ENCODE data around the gene RGS16.

RGS16 gene

GRCh38 chr1:182568647-182569284 is 35.4 kb downstream of the RGS16 start:
- H3K9me3 Mint-ChIP-seq, result no peaks in the 10 kb centered on the region
- H3K4me3 Mint-ChIP-seq, result no peak overlapping the region
- no peaks in the 10 kb centered on the region for H3K27me3 Mint-ChIP-seq
- H3K27ac Mint-ChIP-seq, result no peak overlapping the region
- no peaks in the 10 kb centered on the region for H3K36me3 Mint-ChIP-seq
- no peak for DNase-seq
- H3K4me1 Mint-ChIP-seq, result no peaks in the 10 kb centered on the region
- CTCF ChIA-PET, result no interaction called here

GRCh38 chr1:182567629-182568028 is 36.6 kb downstream of the RGS16 start:
- Mint-ChIP-seq H3K4me1 (no peaks in the 10 kb centered on the region), H3K27me3 (no peaks in the 10 kb centered on the region), H3K9me3 (no peaks in the 10 kb centered on the region), H3K27ac (no peak overlapping the region), H3K4me3 (no peak overlapping the region), H3K36me3 (no peaks in the 10 kb centered on the region)
- no peak for DNase-seq
- CTCF ChIA-PET, result no interaction called here

DNA sequence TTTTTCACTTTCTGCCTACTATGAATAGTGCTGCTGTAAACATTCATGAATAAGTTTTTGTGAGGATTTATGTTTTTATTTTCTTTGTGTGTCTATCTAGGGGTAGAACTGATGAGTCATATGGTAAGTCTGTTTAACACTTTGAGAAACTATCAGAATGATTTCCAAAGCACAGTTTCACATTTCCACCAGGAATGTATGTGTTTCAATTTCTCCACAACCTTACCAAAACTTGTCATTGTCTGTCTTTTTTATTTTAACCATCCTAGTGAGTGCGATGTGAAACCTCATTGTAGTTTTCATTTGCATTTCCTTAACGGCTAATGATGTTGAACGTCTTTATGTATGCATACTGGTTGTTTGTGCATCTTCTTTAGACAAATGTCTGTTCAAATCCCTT is 38.7 kb downstream of the RGS16 start:
- Mint-ChIP-seq H3K27ac (no peak overlapping the region), H3K27me3 (no peaks in the 10 kb centered on the region), H3K4me3 (no peak overlapping the region), H3K36me3 (no peaks in the 10 kb centered on the region), H3K9me3 (no peaks in the 10 kb centered on the region), H3K4me1 (no peaks in the 10 kb centered on the region)
- CTCF ChIA-PET, result no interaction called here
- DNase-seq, result no peak

DNA sequence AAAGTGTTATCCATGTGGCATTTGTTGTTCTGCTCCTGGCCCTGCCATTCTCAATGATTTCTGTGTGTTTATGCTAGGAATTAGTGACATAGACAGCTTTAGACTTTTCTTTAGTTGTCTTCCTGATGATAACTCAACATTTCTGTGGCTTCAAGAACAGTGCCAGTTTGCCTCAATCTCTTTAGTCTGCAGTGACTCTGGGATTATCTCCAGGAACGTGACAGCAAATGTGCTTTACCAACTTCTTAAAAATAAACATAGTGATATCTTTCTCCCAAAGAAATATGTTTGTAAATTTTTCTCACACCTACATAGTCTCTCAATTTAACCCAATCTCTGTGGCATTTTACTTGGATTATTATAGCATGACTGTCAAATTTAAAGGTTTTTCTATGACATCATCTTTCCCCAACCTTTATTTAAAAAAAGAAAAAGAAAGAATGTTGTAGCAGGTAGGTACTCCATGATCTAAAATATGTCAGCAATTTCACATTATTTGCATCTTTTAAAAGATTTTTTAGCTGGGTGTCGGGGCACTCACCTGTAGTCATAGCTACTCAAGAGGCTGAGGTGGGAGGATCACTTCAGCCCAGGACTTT is 39.7 kb downstream of the RGS16 start:
- DNase-seq, result no peak
- Mint-ChIP-seq H3K9me3 (no peaks in the 10 kb centered on the region), H3K36me3 (no peaks in the 10 kb centered on the region), H3K4me1 (no peaks in the 10 kb centered on the region), H3K27ac (no peak overlapping the region), H3K27me3 (no peaks in the 10 kb centered on the region), H3K4me3 (no peak overlapping the region)
- CTCF ChIA-PET, result no interaction called here

DNA sequence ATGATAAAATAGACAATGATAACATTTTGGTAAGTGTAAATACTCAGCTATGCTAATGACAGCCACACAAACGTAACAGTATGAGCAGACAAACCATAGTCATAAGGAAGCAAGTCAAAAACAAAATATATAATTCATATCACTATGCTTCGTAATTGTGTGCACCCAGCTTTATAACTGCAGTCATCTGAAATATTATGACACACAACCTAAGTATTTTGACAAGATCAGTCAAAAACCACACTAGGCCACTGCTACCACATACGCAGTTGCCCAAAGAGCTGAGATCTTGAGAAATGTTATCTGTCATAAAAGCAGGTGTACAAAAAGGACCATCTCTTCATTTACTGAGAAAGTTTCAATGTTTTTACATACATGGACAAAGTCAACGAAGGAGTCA is 41.1 kb downstream of the RGS16 start:
- no peak overlapping the region for H3K4me3 Mint-ChIP-seq
- no peaks in the 10 kb centered on the region for H3K4me1 Mint-ChIP-seq
- H3K9me3 Mint-ChIP-seq, result no peaks in the 10 kb centered on the region
- CTCF ChIA-PET, result no interaction called here
- no peak for DNase-seq
- H3K27me3 Mint-ChIP-seq, result no peaks in the 10 kb centered on the region
- H3K27ac Mint-ChIP-seq, result no peak overlapping the region
- no peaks in the 10 kb centered on the region for H3K36me3 Mint-ChIP-seq

- H3K27me3 Mint-ChIP-seq, result no peaks in the 10 kb centered on the region
- no peaks in the 10 kb centered on the region for H3K4me1 Mint-ChIP-seq
- CTCF ChIA-PET, result no interaction called here
- H3K9me3 Mint-ChIP-seq, result no peaks in the 10 kb centered on the region
- no peaks in the 10 kb centered on the region for H3K36me3 Mint-ChIP-seq
- no peak overlapping the region for H3K4me3 Mint-ChIP-seq
- DNase-seq, result no peak
- no peak overlapping the region for H3K27ac Mint-ChIP-seq
These were observed 42.7 kb downstream of the RGS16 start for GRCh38 chr1:182561456-182561855.

- H3K4me1 Mint-ChIP-seq, result no peaks in the 10 kb centered on the region
- no peaks in the 10 kb centered on the region for H3K27me3 Mint-ChIP-seq
- CTCF ChIA-PET, result no interaction called here
- H3K27ac Mint-ChIP-seq, result no peak overlapping the region
- DNase-seq, result no peak
- H3K9me3 Mint-ChIP-seq, result no peaks in the 10 kb centered on the region
- no peak overlapping the region for H3K4me3 Mint-ChIP-seq
- H3K36me3 Mint-ChIP-seq, result no peaks in the 10 kb centered on the region
These were observed 43.7 kb downstream of the RGS16 start for GRCh38 chr1:182560392-182560984.

DNA sequence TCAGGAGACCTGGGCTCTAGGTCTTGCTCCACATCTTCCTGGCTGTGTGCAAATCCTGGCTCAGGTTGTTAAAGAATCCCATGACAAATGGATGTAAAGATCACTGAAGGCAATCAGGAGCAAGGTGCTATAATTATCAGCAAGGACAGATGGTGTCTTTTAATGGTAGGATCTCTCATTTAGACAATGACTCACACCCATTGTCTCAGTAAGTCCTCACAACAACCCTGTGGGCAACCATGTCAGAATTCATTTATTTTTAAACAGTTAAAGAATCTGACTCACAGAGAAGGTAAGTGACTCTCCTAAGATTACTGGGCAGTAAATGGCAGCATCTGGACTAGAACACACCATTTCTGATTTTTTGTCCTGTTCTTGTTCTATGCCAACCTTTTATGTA is 47.9 kb downstream of the RGS16 start:
- Mint-ChIP-seq H3K4me3 (no peak overlapping the region), H3K27me3 (peaks cover 3% of the 10 kb centered on the region), H3K36me3 (no peaks in the 10 kb centered on the region), H3K27ac (no peak overlapping the region), H3K9me3 (peaks cover 4% of the 10 kb centered on the region), H3K4me1 (no peaks in the 10 kb centered on the region)
- no peak for DNase-seq
- CTCF ChIA-PET, result no interaction called here

GRCh38 chr1:182555493-182555892 is 48.7 kb downstream of the RGS16 start:
- no peak for DNase-seq
- CTCF ChIA-PET, result no interaction called here
- Mint-ChIP-seq H3K27ac (no peak overlapping the region), H3K4me1 (no peaks in the 10 kb centered on the region), H3K4me3 (no peak overlapping the region), H3K36me3 (no peaks in the 10 kb centered on the region), H3K9me3 (peaks cover 4% of the 10 kb centered on the region), H3K27me3 (peaks cover 3% of the 10 kb centered on the region)

DNA sequence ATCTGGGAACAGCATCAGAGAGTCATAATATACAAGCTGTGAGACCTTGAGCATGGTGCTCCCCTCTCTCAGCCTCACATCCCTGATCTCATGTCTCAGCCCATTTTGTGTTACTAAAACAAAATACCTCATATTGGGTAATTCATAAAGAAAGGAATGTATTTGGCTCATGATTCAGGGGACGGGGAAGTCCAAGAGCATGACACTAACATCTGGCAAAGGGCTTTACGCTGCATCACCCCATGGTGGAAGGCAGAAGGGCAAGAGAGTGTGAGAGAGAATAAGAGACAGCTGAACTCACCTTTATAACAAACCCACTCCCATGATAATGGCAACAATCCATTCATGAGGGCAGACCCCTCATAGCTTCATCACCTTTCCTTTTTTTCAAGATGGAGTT is 51.7 kb downstream of the RGS16 start:
- DNase-seq, result no peak
- H3K9me3 Mint-ChIP-seq, result peaks cover 4% of the 10 kb centered on the region
- H3K4me1 Mint-ChIP-seq, result no peaks in the 10 kb centered on the region
- H3K4me3 Mint-ChIP-seq, result no peak overlapping the region
- no peaks in the 10 kb centered on the region for H3K36me3 Mint-ChIP-seq
- CTCF ChIA-PET, result no interaction called here
- H3K27ac Mint-ChIP-seq, result no peak overlapping the region
- peaks cover 3% of the 10 kb centered on the region for H3K27me3 Mint-ChIP-seq

DNA sequence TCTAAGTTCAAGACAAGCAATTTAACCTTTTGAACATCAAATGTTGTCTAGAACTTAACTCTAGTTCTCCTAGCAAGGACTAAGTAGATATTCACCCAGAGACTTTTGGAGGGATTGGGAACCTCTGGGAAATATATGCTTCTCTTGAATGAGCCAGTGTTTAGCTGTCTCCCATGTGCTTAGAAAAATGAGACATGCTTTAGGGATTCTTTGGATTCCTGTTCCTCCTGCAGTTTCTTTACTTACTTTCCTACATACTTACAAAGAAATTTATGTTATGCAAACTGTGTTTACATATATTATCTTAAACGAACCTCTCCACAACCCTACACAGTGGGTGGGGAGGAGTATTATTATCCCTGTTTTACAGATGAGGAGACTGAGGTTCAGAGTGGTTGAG is 54.4 kb downstream of the RGS16 start:
- H3K4me3 Mint-ChIP-seq, result no peak overlapping the region
- CTCF ChIA-PET, result no interaction called here
- H3K36me3 Mint-ChIP-seq, result no peaks in the 10 kb centered on the region
- H3K27me3 Mint-ChIP-seq, result peaks cover 7% of the 10 kb centered on the region
- H3K9me3 Mint-ChIP-seq, result peaks cover 4% of the 10 kb centered on the region
- H3K27ac Mint-ChIP-seq, result no peak overlapping the region
- H3K4me1 Mint-ChIP-seq, result no peaks in the 10 kb centered on the region
- DNase-seq, result no peak

GRCh38 chr1:182549346-182549745 is 54.8 kb downstream of the RGS16 start:
- Mint-ChIP-seq H3K27me3 (peaks cover 5% of the 10 kb centered on the region), H3K9me3 (peaks cover 4% of the 10 kb centered on the region), H3K27ac (no peak overlapping the region), H3K36me3 (no peaks in the 10 kb centered on the region), H3K4me3 (no peak overlapping the region), H3K4me1 (no peaks in the 10 kb centered on the region)
- no peak for DNase-seq
- CTCF ChIA-PET, result no interaction called here

Data from activated naive CD4-positive, alpha-beta T cell treated with anti-CD3 and anti-CD28 coated beads, Interleukin-2, amount 10 ng/mL, durations not matched to agents 7 days and 5 days (primary cell).